Measurements from ENCODE around the gene LRRC10B.

DNA sequence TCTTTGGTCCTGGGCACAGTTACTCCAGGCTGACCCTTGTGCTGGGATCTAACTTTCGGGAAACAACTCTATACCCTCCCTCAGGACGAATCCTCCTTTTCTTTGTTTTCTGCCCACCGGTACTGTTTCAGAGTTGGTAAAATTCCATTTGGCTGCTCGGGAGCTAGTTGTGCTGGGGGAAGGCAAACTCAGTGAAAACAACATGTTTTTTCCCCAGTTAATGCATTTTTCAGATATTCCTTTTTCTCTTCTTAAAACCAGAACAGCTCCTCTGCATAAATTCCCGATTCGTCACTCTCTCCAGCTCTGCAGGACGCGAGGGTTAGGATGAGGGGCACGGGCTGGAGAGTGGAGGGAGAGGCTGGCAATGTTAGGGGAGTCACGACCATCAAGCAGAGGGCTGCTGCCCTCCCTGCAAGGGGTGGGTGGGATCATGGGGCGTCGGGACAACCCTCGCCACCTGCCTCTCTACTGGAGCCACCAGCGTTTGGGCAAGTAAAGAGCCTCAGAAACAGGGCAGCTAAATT lies 31.3 kb downstream of the LRRC10B start:
- TF ChIP-seq, protein P1, sequence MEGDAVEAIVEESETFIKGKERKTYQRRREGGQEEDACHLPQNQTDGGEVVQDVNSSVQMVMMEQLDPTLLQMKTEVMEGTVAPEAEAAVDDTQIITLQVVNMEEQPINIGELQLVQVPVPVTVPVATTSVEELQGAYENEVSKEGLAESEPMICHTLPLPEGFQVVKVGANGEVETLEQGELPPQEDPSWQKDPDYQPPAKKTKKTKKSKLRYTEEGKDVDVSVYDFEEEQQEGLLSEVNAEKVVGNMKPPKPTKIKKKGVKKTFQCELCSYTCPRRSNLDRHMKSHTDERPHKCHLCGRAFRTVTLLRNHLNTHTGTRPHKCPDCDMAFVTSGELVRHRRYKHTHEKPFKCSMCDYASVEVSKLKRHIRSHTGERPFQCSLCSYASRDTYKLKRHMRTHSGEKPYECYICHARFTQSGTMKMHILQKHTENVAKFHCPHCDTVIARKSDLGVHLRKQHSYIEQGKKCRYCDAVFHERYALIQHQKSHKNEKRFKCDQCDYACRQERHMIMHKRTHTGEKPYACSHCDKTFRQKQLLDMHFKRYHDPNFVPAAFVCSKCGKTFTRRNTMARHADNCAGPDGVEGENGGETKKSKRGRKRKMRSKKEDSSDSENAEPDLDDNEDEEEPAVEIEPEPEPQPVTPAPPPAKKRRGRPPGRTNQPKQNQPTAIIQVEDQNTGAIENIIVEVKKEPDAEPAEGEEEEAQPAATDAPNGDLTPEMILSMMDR (IDR thresholded peaks at IDR 0.05 in 4 of 5, conservative IDR thresholded peaks at IDR 0.05 in 1 of 5) = no peak
- no peak for TF ChIP-seq POLR2A (IDR thresholded peaks at IDR 0.05)

Data from gastrocnemius medialis (tissue), 4 donors.